Measurements from ENCODE around the gene CAMKK1. TPM values are rescaled to one million over a fixed set of nuclear protein-coding genes. Genes with fewer than 3 reads are reported as not detected.
A peak's percentile ranks its signal among the peaks of the same experiment; 100 is the strongest.

Gene CAMKK1
- total and polyA plus RNA-seq, 9 of the 15 experiments (the other 6 are each of a cell fraction or from before 2014, with no cell fraction given) = 0.34 to 7.5 (median 4.9) TPM

DNA sequence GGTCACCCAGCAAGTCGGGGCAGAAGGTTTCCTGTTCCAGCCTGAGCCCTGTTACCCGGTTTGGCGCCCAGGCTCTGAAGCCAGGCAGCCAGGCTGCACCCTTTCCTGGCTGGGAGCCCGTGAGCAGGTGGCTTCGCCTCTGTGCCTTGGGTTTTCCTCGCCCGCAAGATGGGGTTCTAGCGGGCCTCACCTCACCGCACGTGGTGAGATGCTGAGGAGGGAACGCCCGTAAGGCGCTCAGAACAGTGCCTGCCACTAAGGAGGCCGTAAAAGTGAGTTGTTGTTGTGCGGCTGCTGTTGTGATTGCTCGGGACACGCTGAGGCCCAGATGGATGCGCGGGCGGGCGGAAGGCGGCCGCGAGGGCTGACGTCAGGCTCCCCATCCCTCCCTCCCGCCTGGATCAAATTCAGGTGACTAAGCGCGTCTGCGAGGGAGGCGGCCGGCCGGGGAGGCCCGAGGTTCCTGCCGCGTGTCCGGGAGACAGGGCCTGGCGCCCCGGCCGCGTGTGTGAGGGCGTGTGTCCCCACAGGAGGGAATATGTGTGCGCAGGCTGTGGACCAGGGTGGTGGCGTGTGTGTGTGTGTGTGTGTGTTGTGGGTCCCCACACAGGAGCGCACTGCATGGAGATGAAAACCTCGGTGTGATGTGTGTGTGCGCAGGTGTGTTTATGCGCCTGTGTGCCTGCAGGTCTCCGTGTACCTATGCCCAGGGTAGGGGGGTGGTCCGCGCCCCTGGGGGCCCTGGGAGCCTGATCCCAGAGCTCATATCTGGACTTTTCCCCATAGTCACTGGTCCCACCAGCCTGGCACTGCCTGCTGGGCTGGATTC lies 4.3 kb downstream of the CAMKK1 start (continued):
- no peak for TF ChIP-seq ZNF165 (CRISPR knock-in tag; IDR thresholded peaks at IDR 0.05; ENCODE audit: borderline replicate concordance)
- TF ChIP-seq CBFA2T3 (IDR thresholded peaks at IDR 0.05) = peak; percentile 11; the same call in 1 of the 2 replicates
- TF ChIP-seq, protein P1, sequence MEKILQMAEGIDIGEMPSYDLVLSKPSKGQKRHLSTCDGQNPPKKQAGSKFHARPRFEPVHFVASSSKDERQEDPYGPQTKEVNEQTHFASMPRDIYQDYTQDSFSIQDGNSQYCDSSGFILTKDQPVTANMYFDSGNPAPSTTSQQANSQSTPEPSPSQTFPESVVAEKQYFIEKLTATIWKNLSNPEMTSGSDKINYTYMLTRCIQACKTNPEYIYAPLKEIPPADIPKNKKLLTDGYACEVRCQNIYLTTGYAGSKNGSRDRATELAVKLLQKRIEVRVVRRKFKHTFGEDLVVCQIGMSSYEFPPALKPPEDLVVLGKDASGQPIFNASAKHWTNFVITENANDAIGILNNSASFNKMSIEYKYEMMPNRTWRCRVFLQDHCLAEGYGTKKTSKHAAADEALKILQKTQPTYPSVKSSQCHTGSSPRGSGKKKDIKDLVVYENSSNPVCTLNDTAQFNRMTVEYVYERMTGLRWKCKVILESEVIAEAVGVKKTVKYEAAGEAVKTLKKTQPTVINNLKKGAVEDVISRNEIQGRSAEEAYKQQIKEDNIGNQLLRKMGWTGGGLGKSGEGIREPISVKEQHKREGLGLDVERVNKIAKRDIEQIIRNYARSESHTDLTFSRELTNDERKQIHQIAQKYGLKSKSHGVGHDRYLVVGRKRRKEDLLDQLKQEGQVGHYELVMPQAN (IDR thresholded peaks at IDR 0.05; ENCODE audit: borderline replicate concordance) = peak; percentile 58; the same call in 1 of the 2 replicates
- TF ChIP-seq, protein P2, sequence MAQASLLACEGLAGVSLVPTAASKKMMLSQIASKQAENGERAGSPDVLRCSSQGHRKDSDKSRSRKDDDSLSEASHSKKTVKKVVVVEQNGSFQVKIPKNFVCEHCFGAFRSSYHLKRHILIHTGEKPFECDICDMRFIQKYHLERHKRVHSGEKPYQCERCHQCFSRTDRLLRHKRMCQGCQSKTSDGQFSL (CRISPR knock-in tag; IDR thresholded peaks at IDR 0.05) = no peak
- TF ChIP-seq, protein P2 (tag; IDR thresholded peaks at IDR 0.05) = no peak
- TF ChIP-seq, protein P3, sequence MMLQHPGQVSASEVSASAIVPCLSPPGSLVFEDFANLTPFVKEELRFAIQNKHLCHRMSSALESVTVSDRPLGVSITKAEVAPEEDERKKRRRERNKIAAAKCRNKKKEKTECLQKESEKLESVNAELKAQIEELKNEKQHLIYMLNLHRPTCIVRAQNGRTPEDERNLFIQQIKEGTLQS (IDR thresholded peaks at IDR 0.05) = peak; percentile 87
- TF ChIP-seq, protein P3 (CRISPR knock-in tag; conservative IDR thresholded peaks at IDR 0.05) = 0 out of 2 replicates have a peak, but pooled peaks have one; percentile 28
- TF ChIP-seq NRF1 (conservative IDR thresholded peaks at IDR 0.05 in 1 of 2, IDR thresholded peaks at IDR 0.05 in 1 of 2) = peak; percentile 86 to 88
- TF ChIP-seq FOXJ3 (CRISPR knock-in tag; IDR thresholded peaks at IDR 0.05) = no peak
- TF ChIP-seq NFE2 (IDR thresholded peaks at IDR 0.05; ENCODE audit: low read depth) = peak; percentile 77
- TF ChIP-seq MCM3 (IDR thresholded peaks at IDR 0.05) = no peak
- TF ChIP-seq, protein P4, sequence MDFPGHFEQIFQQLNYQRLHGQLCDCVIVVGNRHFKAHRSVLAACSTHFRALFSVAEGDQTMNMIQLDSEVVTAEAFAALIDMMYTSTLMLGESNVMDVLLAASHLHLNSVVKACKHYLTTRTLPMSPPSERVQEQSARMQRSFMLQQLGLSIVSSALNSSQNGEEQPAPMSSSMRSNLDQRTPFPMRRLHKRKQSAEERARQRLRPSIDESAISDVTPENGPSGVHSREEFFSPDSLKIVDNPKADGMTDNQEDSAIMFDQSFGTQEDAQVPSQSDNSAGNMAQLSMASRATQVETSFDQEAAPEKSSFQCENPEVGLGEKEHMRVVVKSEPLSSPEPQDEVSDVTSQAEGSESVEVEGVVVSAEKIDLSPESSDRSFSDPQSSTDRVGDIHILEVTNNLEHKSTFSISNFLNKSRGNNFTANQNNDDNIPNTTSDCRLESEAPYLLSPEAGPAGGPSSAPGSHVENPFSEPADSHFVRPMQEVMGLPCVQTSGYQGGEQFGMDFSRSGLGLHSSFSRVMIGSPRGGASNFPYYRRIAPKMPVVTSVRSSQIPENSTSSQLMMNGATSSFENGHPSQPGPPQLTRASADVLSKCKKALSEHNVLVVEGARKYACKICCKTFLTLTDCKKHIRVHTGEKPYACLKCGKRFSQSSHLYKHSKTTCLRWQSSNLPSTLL (IDR thresholded peaks at IDR 0.05) = no peak
- no peak; the same call in 1 of the 2 replicates for TF ChIP-seq SP1 (CRISPR knock-in tag; IDR thresholded peaks at IDR 0.05)
- peak; percentile 94 for TF ChIP-seq L3MBTL2 (IDR thresholded peaks at IDR 0.05)
- TF ChIP-seq SMAD1 (IDR thresholded peaks at IDR 0.05; ENCODE audit: low read depth, low read length, partially characterized antibody) = peak; percentile 25
- TF ChIP-seq, protein P5, sequence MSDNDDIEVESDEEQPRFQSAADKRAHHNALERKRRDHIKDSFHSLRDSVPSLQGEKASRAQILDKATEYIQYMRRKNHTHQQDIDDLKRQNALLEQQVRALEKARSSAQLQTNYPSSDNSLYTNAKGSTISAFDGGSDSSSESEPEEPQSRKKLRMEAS (CRISPR knock-in tag; IDR thresholded peaks at IDR 0.05) = peak; percentile 98
- no peak for TF ChIP-seq SAFB (IDR thresholded peaks at IDR 0.05; ENCODE audit: borderline replicate concordance, low read depth, low read length)
- TF ChIP-seq ZSCAN29 (IDR thresholded peaks at IDR 0.05) = no peak
- peak; percentile 30; the same call in 1 of the 2 replicates for TF ChIP-seq ZNF584 (CRISPR knock-in tag; IDR thresholded peaks at IDR 0.05; ENCODE audit: low read depth)
- TF ChIP-seq SMARCA4 (IDR thresholded peaks at IDR 0.05) = no peak
- TF ChIP-seq NBN (IDR thresholded peaks at IDR 0.05; ENCODE audit: low read depth) = 0 out of 2 replicates have a peak, but pooled peaks have one; percentile 55
- peak; percentile 24 for TF ChIP-seq MEIS2 (IDR thresholded peaks at IDR 0.05; ENCODE audit: partially characterized antibody)
- TF ChIP-seq DMBX1 (CRISPR knock-in tag; IDR thresholded peaks at IDR 0.05; ENCODE audit: borderline replicate concordance) = peak; percentile 49; the same call in 1 of the 2 replicates
- peak; percentile 66; the same call in 1 of the 2 replicates for TF ChIP-seq GABPB1 (CRISPR knock-in tag; IDR thresholded peaks at IDR 0.05)
